ENCODE data around the gene TUNAR. TPM values are rescaled to one million over a fixed set of nuclear protein-coding genes. Genes with fewer than 3 reads are reported as not detected.

TUNAR gene
- total and polyA plus RNA-seq, 12 donors: not detected

GRCh38 chr14:95903616-95904107, 27.0 kb downstream of the TUNAR start:
- H3K27ac ChIP-seq: no peak overlapping the region
- 67 to 70% methylated on average over 4 of the region's 4 CpGs for WGBS, 2 donors
- intact Hi-C loops (cut with DNase I): loop anchor here in 1 of 10 donors (10.0 kb wide), 1 partner anchor 81 kb away; no protein-coding TSS in a partner anchor
- no peaks in the 10 kb centered on the region for H3K9me3 ChIP-seq
- ATAC-seq (no peak), DNase-seq (no peak)
- no peak overlapping the region for H3K4me3 ChIP-seq
- H3K4me1 ChIP-seq: no peaks in the 10 kb centered on the region
- peaks cover 0 to 46% (median 29%) of the 10 kb centered on the region in 7 donors for H3K27me3 ChIP-seq
- no peak for TF ChIP-seq CTCF (IDR thresholded peaks at IDR 0.05)
- H3K36me3 ChIP-seq: no peaks in the 10 kb centered on the region

GRCh38 chr14:95906591-95906990, 30.0 kb downstream of the TUNAR start:
- Histone ChIP-seq H3K4me1 (no peaks in the 10 kb centered on the region), H3K36me3 (no peaks in the 10 kb centered on the region), H3K4me3 (no peak overlapping the region), H3K27me3 (peaks cover 0 to 48% (median 35%) of the 10 kb centered on the region in 7 donors), H3K27ac (no peak overlapping the region), H3K9me3 (no peaks in the 10 kb centered on the region)
- DNase-seq (no peak), ATAC-seq (no peak)
- intact Hi-C loops (cut with DNase I): loop anchor here in 1 of 10 donors (10.0 kb wide), 1 partner anchor 78 kb away; no protein-coding TSS in a partner anchor
- TF ChIP-seq CTCF (IDR thresholded peaks at IDR 0.05): no peak
- WGBS, 2 donors: 78 to 79% methylated on average over 4 of the region's 4 CpGs

GRCh38 chr14:95910628-95911027, 34.0 kb downstream of the TUNAR start:
- H3K4me3 ChIP-seq: no peak overlapping the region
- H3K36me3 ChIP-seq: no peaks in the 10 kb centered on the region
- DNase-seq (no peak), ATAC-seq (no peak)
- H3K4me1 ChIP-seq: no peaks in the 10 kb centered on the region
- intact Hi-C loops (cut with DNase I): no loop called here
- no peak overlapping the region for H3K27ac ChIP-seq
- no peak for TF ChIP-seq CTCF (IDR thresholded peaks at IDR 0.05)
- H3K9me3 ChIP-seq: peaks cover 0 to 3% (median 0%) of the 10 kb centered on the region in 11 donors
- peaks cover 0 to 50% (median 35%) of the 10 kb centered on the region in 7 donors for H3K27me3 ChIP-seq
- 19 to 26% methylated on average over 4 of the region's 4 CpGs for WGBS, 2 donors

- peaks cover 0 to 50% (median 40%) of the 10 kb centered on the region in 7 donors for H3K27me3 ChIP-seq
- 79 to 85% methylated on average over 7 of the region's 7 CpGs for WGBS, 2 donors
- H3K9me3 ChIP-seq: peaks cover 0 to 3% (median 0%) of the 10 kb centered on the region in 11 donors
- no peak overlapping the region for H3K27ac ChIP-seq
- TF ChIP-seq CTCF (IDR thresholded peaks at IDR 0.05): no peak
- no peak for ATAC-seq
- no peak for DNase-seq
- H3K4me1 ChIP-seq: no peaks in the 10 kb centered on the region
- H3K4me3 ChIP-seq: no peak overlapping the region
- H3K36me3 ChIP-seq: no peaks in the 10 kb centered on the region
- intact Hi-C loops (cut with DNase I): no loop called here
Observed at GRCh38 chr14:95911456-95911855, 34.8 kb downstream of the TUNAR start.

Data from heart right ventricle (tissue), 16 donors.